LHCN-M2 (cell line): ENCODE measurements around the gene PPFIA2. TPM values are rescaled to one million over a fixed set of nuclear protein-coding genes. Genes with fewer than 3 reads are reported as not detected.
A peak's percentile ranks its signal among the peaks of the same experiment; 100 is the strongest.

Experiments
- DNase-seq: peaks from one replicate; pipeline ENCODE4 v3.0.0-alpha.2; 2012; ENCODE audit warnings: low read depth
- total RNA-seq: library from RNA; depleted of rRNA; stranded (reverse); fragments of >200 nt; gene quantifications from 2 replicates; pipeline ENCODE4 v1.2.3, GENCODE V29; 2014

PPFIA2 gene
- total RNA-seq, 1 experiment from 2014 or later = not detected

- DNase-seq = peak; percentile 43
Observed at GRCh38 chr12:81450920-81451739, 308.0 kb downstream of the PPFIA2 start.

GRCh38 chr12:81441629-81442028 lies 317.5 kb downstream of the PPFIA2 start:
- no peak for DNase-seq

GRCh38 chr12:81440001-81440400 lies 319.1 kb downstream of the PPFIA2 start:
- DNase-seq = no peak

- no peak for DNase-seq
Observed at GRCh38 chr12:81439344-81439743, 319.8 kb downstream of the PPFIA2 start.

GRCh38 chr12:81417056-81417455 lies 342.1 kb downstream of the PPFIA2 start:
- no peak for DNase-seq

GRCh38 chr12:81416571-81416970 lies 342.6 kb downstream of the PPFIA2 start:
- no peak for DNase-seq

- DNase-seq = no peak
Observed at GRCh38 chr12:81414441-81414840, 344.7 kb downstream of the PPFIA2 start.

- DNase-seq = no peak
Observed at GRCh38 chr12:81412940-81413339, 346.2 kb downstream of the PPFIA2 start.

GRCh38 chr12:81403348-81403747 lies 355.8 kb downstream of the PPFIA2 start:
- no peak for DNase-seq

GRCh38 chr12:81401241-81401640 lies 357.9 kb downstream of the PPFIA2 start:
- no peak for DNase-seq

- DNase-seq = no peak
Observed at GRCh38 chr12:81400024-81400423, 359.1 kb downstream of the PPFIA2 start.

GRCh38 chr12:81395431-81395830 lies 363.7 kb downstream of the PPFIA2 start:
- no peak for DNase-seq

GRCh38 chr12:81389550-81390099 lies 369.5 kb downstream of the PPFIA2 start:
- no peak for DNase-seq

GRCh38 chr12:81386101-81386500 lies 373.0 kb downstream of the PPFIA2 start:
- DNase-seq = no peak

GRCh38 chr12:81381951-81382350 lies 377.2 kb downstream of the PPFIA2 start:
- no peak for DNase-seq

- no peak for DNase-seq
Observed at GRCh38 chr12:81378601-81379285, 380.4 kb downstream of the PPFIA2 start.

GRCh38 chr12:81377771-81378170 lies 381.4 kb downstream of the PPFIA2 start:
- DNase-seq = no peak

- no peak for DNase-seq
Observed at GRCh38 chr12:81375969-81376368, 383.2 kb downstream of the PPFIA2 start.

- DNase-seq = no peak
Observed at GRCh38 chr12:81370456-81370855, 388.7 kb downstream of the PPFIA2 start.

GRCh38 chr12:81369175-81369574 lies 390.0 kb downstream of the PPFIA2 start:
- DNase-seq = no peak

GRCh38 chr12:81365284-81365683 lies 393.9 kb downstream of the PPFIA2 start:
- no peak for DNase-seq

GRCh38 chr12:81360916-81361315 lies 398.2 kb downstream of the PPFIA2 start:
- DNase-seq = no peak

- DNase-seq = no peak
Observed at GRCh38 chr12:81359736-81360135, 399.4 kb downstream of the PPFIA2 start.
